GM12878 (cell line): ENCODE measurements around the gene TMEM135.

Experiments used
- BMI1 ChIP-seq: fragments of 450-650 bp; IDR thresholded peaks from 2 replicates; pipeline ENCODE4 v1.6.1; 2016; ENCODE audit warnings: mild to moderate bottlenecking, moderate library complexity, borderline replicate concordance
- CUX1 ChIP-seq: IDR thresholded peaks from 2 replicates; pipeline ENCODE4 v1.6.1; 2012; ENCODE audit warnings: improper control_type of control experiment, low read depth, low read length; ENCODE audit not compliant: insufficient replicate concordance
- POLR2A ChIP-seq: IDR thresholded peaks from 2 replicates; pipeline ENCODE4 v1.6.1; 2011; ENCODE audit warnings: low read depth, mild to moderate bottlenecking, low read length
- STAT3 ChIP-seq: IDR thresholded peaks from 2 replicates; pipeline ENCODE4 v1.6.1; 2011; ENCODE audit warnings: low read depth, low read length, improper control_type of control experiment

DNA sequence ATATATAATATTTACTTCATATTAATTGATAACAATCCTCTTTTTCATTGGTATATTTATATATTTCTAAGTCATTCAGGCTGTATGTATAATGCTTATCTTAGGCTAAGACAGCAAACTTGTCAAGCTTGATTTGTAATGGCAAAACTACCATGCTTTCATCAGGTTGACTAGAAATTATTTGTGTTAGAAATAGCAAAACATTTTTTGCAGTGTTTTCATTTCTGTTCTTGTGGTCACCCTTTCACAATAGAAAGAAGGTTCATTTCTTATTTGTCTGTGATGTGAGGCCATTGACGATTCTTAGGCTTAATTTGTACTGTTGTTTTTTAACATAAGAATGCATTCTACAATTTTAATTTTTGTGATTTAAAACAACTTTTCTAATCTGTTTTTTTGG, 197.6 kb downstream of the TMEM135 start:
- TF ChIP-seq CUX1 (no peak), BMI1 (no peak), POLR2A (no peak), STAT3 (no peak)
